Measurements from ENCODE around the gene HOXA3. TPM values are rescaled to one million over a fixed set of nuclear protein-coding genes. Genes with fewer than 3 reads are reported as not detected.

Gene HOXA3
- total RNA-seq, 2 donors from 2014 or later = 0.68 to 0.74 TPM

- intact Hi-C loops (cut with DNase I) = loop anchor here (10.0 kb wide), 2 partner anchors 583 to 833 kb away; no protein-coding TSS in a partner anchor
- DNase-seq (no peak), ATAC-seq (peak in 1 of 2 donors; percentile 13)
Measured at GRCh38 chr7:27191833-27192545, 39.6 kb upstream of the HOXA3 start.

- ATAC-seq = no peak
- no peak for DNase-seq
- intact Hi-C loops (cut with DNase I) = loop anchor here (10.0 kb wide), 2 partner anchors 584 to 834 kb away; no protein-coding TSS in a partner anchor
Measured at GRCh38 chr7:27191161-27191731, 38.9 kb upstream of the HOXA3 start.

- ATAC-seq (no peak), DNase-seq (no peak)
- intact Hi-C loops (cut with DNase I) = loop anchor here (10.0 kb wide), 2 partner anchors 585 to 835 kb away; no protein-coding TSS in a partner anchor
Measured at GRCh38 chr7:27189997-27190748, 37.8 kb upstream of the HOXA3 start.

GRCh38 chr7:27189295-27189996 lies 37.1 kb upstream of the HOXA3 start:
- DNase-seq (no peak), ATAC-seq (no peak)
- intact Hi-C loops (cut with DNase I) = no loop called here

GRCh38 chr7:27188386-27189294 lies 36.3 kb upstream of the HOXA3 start:
- ATAC-seq (peak in 1 of 2 donors; percentile 20), DNase-seq (no peak)
- intact Hi-C loops (cut with DNase I) = no loop called here

- intact Hi-C loops (cut with DNase I) = no loop called here
- DNase-seq = no peak
- ATAC-seq = no peak
Measured at GRCh38 chr7:27187475-27188385, 35.3 kb upstream of the HOXA3 start.

GRCh38 chr7:27186668-27187474 lies 34.5 kb upstream of the HOXA3 start:
- ATAC-seq (no peak), DNase-seq (no peak)
- intact Hi-C loops (cut with DNase I) = no loop called here

- ATAC-seq (no peak), DNase-seq (no peak)
- intact Hi-C loops (cut with DNase I) = no loop called here
Measured at GRCh38 chr7:27185854-27186667, 33.7 kb upstream of the HOXA3 start.

GRCh38 chr7:27185013-27185853 lies 32.9 kb upstream of the HOXA3 start, which contains the start of gene HOXA11:
HOXA11 (minus strand) TSS chr7:27185232; CDS start chr7:27185144, 88 bp downstream.
- ATAC-seq = no peak
- intact Hi-C loops (cut with DNase I) = no loop called here
- DNase-seq = no peak

GRCh38 chr7:27184337-27185012 lies 32.1 kb upstream of the HOXA3 start:
- intact Hi-C loops (cut with DNase I) = no loop called here
- no peak for DNase-seq
- peak in 1 of 2 donors; percentile 20 for ATAC-seq

GRCh38 chr7:27183682-27184336 lies 31.4 kb upstream of the HOXA3 start:
- ATAC-seq = no peak
- intact Hi-C loops (cut with DNase I) = no loop called here
- no peak for DNase-seq

GRCh38 chr7:27182861-27183681 lies 30.7 kb upstream of the HOXA3 start:
- no peak for ATAC-seq
- intact Hi-C loops (cut with DNase I) = no loop called here
- no peak for DNase-seq

GRCh38 chr7:27182285-27182841 lies 30.0 kb upstream of the HOXA3 start:
- intact Hi-C loops (cut with DNase I) = no loop called here
- no peak for DNase-seq
- ATAC-seq = no peak

Measured in left cardiac atrium (tissue), 4 donors.